Activated CD8-positive, alpha-beta T cell treated with anti-CD3 and anti-CD28 coated beads for 36 hours (primary cell): ENCODE data around the gene CEP128. TPM values are rescaled to one million over a fixed set of nuclear protein-coding genes. Genes with fewer than 3 reads are reported as not detected.
A peak's percentile ranks its signal among the peaks of the same experiment; 100 is the strongest.

Source experiments
- ATAC-seq: fragments of 200-7000 bp; cut with Tn5 transposase; one replicate; pipeline ENCODE4 v1.10.0; 2021; ENCODE audit warnings: mild to moderate bottlenecking, moderate library complexity
- CTCF ChIA-PET: fragments of 350-600 bp; sonication (Branson Sonifier 250); formaldehyde crosslinking; loops from one replicate; lab custom pipeline; 2021; ENCODE audit warnings: antibody characterized with exemption; lab: Charles Lee
- POLR2A ChIA-PET: fragments of 350-600 bp; sonication (Branson Sonifier 250); formaldehyde crosslinking; loops from one replicate; lab custom pipeline; 2021; ENCODE audit warnings: antibody characterized with exemption; lab: Charles Lee
- DNase-seq: peaks from one replicate; pipeline ENCODE4 v3.0.0-alpha.2; 2020
- H3K27ac Mint-ChIP-seq: one replicate; pipeline ENCODE4 v1.8.0; 2021; ENCODE audit warnings: mild to moderate bottlenecking, mixed read lengths
- H3K27me3 Mint-ChIP-seq: one replicate; pipeline ENCODE4 v1.8.0; 2021; ENCODE audit warnings: mixed read lengths
- H3K36me3 Mint-ChIP-seq: one replicate; pipeline ENCODE4 v1.8.0; 2021; ENCODE audit warnings: low read depth, mixed read lengths
- H3K4me1 Mint-ChIP-seq: one replicate; pipeline ENCODE4 v1.8.0; 2021; ENCODE audit warnings: low read depth, mixed read lengths
- H3K4me3 Mint-ChIP-seq: one replicate; pipeline ENCODE4 v1.8.0; 2021; ENCODE audit warnings: mild to moderate bottlenecking, moderate library complexity, mixed read lengths
- H3K9me3 Mint-ChIP-seq: one replicate; pipeline ENCODE4 v1.8.0; 2021; ENCODE audit warnings: mixed read lengths
- intact Hi-C: fragments of 100-400 bp; cut with micrococcal nuclease; formaldehyde crosslinking; loops from one replicate; pipeline ENCODE4 v1.10.0; 2022
- total RNA-seq, 2 experiments: library from RNA; stranded (reverse); gene quantifications; one replicate each; pipeline ENCODE4 v1.2.3, GENCODE V29; 2021
- TF ChIP-seq, protein P1 (sequence below): fragments of 200-600 bp; IDR thresholded peaks from one replicate; pipeline ENCODE4 v1.8.0; 2022; ENCODE audit warnings: antibody characterized with exemption, mild to moderate bottlenecking

The CEP128 gene
- total RNA-seq, 2 experiments from 2014 or later = 21.6 to 22.5 TPM

DNA sequence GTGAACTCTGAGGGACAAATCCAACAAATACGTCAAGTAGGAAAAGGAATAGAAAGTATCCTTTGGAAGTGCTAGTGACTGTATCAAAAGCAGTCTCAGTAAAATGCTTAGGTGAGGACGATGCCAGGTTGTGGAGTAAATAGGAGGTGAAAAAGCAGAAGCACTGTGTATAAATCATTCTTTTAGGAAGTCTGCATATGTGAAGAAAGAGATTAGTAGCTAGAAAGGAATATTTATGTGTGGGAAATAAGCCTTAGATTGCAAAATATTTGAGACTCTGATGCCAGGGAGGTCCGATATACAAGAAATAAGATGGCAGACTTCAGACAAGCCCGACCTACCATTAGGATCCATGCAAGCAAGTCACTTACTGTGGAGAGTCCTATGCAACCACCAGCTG is 7.9 kb downstream of the CEP128 start:
- Mint-ChIP-seq H3K36me3 (peaks cover 40% of the 10 kb centered on the region), H3K27me3 (no peaks in the 10 kb centered on the region), H3K9me3 (peaks cover 12% of the 10 kb centered on the region), H3K4me3 (no peak overlapping the region), H3K27ac (no peak overlapping the region), H3K4me1 (peaks cover 32% of the 10 kb centered on the region)
- POLR2A ChIA-PET = interaction anchor here (1.8 kb wide), 1 partner anchor 8 kb away, joined by 9 read pairs; the partner anchor contains the start of gene CEP128
- ATAC-seq = no peak
- intact Hi-C loops = no loop called here
- TF ChIP-seq, protein P1, sequence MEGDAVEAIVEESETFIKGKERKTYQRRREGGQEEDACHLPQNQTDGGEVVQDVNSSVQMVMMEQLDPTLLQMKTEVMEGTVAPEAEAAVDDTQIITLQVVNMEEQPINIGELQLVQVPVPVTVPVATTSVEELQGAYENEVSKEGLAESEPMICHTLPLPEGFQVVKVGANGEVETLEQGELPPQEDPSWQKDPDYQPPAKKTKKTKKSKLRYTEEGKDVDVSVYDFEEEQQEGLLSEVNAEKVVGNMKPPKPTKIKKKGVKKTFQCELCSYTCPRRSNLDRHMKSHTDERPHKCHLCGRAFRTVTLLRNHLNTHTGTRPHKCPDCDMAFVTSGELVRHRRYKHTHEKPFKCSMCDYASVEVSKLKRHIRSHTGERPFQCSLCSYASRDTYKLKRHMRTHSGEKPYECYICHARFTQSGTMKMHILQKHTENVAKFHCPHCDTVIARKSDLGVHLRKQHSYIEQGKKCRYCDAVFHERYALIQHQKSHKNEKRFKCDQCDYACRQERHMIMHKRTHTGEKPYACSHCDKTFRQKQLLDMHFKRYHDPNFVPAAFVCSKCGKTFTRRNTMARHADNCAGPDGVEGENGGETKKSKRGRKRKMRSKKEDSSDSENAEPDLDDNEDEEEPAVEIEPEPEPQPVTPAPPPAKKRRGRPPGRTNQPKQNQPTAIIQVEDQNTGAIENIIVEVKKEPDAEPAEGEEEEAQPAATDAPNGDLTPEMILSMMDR = no peak
- CTCF ChIA-PET = interaction anchor here (1.4 to 2.0 kb wide), 4 partner anchors 9 to 236 kb away, joined by 3 to 13 read pairs (median 4); no protein-coding TSS in a partner anchor
- no peak for DNase-seq

DNA sequence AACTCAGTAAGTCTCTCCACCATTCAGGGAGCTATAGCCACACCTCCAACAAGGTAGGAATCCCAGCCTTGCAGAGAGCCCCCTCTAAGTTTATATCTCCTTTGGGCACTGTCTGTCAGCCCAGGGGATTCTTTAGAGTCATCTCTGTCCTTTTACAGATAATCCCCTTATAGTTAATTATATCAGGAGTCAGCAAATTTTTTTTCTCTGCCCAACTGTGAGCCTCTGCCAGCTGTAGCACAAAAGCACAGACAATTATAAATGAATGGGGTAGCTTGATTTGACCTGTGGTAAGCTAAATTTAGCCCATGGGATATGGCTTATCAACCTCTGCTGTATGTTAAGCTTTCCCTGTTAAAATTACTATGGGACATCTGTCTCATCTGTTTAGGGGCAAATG is 8.3 kb downstream of the CEP128 start:
- H3K9me3 Mint-ChIP-seq = peaks cover 13% of the 10 kb centered on the region
- intact Hi-C loops = no loop called here
- peaks cover 32% of the 10 kb centered on the region for H3K4me1 Mint-ChIP-seq
- ATAC-seq (no peak), DNase-seq (no peak)
- TF ChIP-seq, protein P1 = no peak
- H3K27ac Mint-ChIP-seq = no peak overlapping the region
- H3K36me3 Mint-ChIP-seq = peaks cover 43% of the 10 kb centered on the region
- no peak overlapping the region for H3K4me3 Mint-ChIP-seq
- ChIA-PET CTCF (interaction anchor here (1.4 to 2.0 kb wide), 4 partner anchors 8 to 237 kb away, joined by 3 to 13 read pairs (median 4); no protein-coding TSS in a partner anchor), POLR2A (interaction anchor here (1.8 kb wide), 1 partner anchor 8 kb away, joined by 9 read pairs; the partner anchor contains the start of gene CEP128)
- H3K27me3 Mint-ChIP-seq = no peaks in the 10 kb centered on the region

DNA sequence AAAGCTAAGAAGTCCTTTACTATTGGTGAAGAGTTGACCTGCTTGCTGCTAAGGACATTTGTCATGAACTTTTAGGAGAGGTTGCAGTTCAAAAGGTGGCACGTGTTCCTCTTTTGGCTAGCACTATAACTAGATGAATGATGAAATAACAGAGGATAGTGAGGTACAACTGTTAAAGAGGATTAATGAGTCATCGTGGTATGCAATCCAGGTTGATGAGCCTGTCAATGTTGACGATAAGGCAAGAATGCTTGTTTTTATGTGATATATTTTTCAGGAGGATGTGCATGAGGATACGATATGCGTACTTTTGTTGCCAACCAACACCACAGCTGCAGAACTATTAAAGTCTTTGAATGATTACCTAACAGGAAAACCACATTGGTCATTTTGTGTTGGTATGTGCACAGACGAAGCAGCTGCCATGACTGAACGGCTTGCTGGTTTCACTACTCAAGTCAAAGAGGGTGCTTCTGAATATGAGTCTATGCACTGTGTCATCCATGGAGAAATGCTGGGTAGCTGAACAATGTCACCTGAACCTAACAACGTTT is 10.6 kb downstream of the CEP128 start:
- peak; percentile 81 for DNase-seq
- intact Hi-C loops = loop anchor here (1.0 kb wide), 1 partner anchor 11 kb away; no protein-coding TSS in a partner anchor
- POLR2A ChIA-PET = interaction anchor here (0.7 to 2.4 kb wide), 5 partner anchors 10 to 239 kb away, joined by 3 to 29 read pairs (median 3); partner anchors contain the start of genes CEP128 and TSHR
- CTCF ChIA-PET = interaction anchor here (0.8 to 1.9 kb wide), 5 partner anchors 10 to 80 kb away, joined by 3 to 5 read pairs (median 3); partner anchors contain the start of gene CEP128
- peaks cover 44% of the 10 kb centered on the region for H3K36me3 Mint-ChIP-seq
- peaks cover 30% of the 10 kb centered on the region for H3K4me1 Mint-ChIP-seq
- peak overlapping the region; percentile 52 for H3K4me3 Mint-ChIP-seq
- H3K27me3 Mint-ChIP-seq = no peaks in the 10 kb centered on the region
- ATAC-seq = peak; percentile 97
- peak overlapping the region; percentile 79 for H3K27ac Mint-ChIP-seq
- peaks cover 13% of the 10 kb centered on the region for H3K9me3 Mint-ChIP-seq
- TF ChIP-seq, protein P1 = no peak

DNA sequence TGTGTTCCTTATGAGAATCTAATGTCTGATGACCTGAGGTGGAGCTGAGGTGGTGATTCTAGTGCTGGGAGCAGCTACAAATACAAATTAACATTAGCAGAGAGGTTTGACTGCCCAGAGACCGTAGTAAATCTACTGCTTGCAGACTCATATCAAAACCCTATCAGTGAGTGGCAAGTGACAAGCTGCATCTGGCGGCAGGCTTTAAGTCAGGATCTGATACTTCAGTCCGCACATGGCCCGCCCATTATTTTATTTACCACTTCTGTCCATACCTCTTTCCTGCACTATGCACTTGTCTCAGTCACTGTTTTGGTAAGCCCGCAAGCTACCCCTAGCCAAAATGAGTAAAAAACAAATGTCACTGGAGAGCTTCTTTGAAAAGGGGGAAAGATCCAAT is 11.4 kb downstream of the CEP128 start:
- Mint-ChIP-seq H3K4me3 (no peak overlapping the region), H3K9me3 (peaks cover 13% of the 10 kb centered on the region), H3K27me3 (no peaks in the 10 kb centered on the region), H3K4me1 (peaks cover 35% of the 10 kb centered on the region), H3K27ac (peak overlapping the region; percentile 79), H3K36me3 (peaks cover 44% of the 10 kb centered on the region)
- ChIA-PET POLR2A (interaction anchor here (0.6 to 2.4 kb wide), 3 partner anchors 11 to 684 kb away, joined by 3 to 29 read pairs (median 5); partner anchors contain the start of gene CEP128), CTCF (interaction anchor here (0.9 to 1.9 kb wide), 4 partner anchors 13 to 225 kb away, joined by 3 to 5 read pairs (median 4); no protein-coding TSS in a partner anchor)
- ATAC-seq = no peak
- intact Hi-C loops = no loop called here
- TF ChIP-seq, protein P1 = no peak
- DNase-seq = no peak
